Ovary (tissue), 9 donors: ENCODE measurements around the gene TBC1D14. TPM values are rescaled to one million over a fixed set of nuclear protein-coding genes. Genes with fewer than 3 reads are reported as not detected.
"Not testable (repeated sequence)": the region's sequence is repeated elsewhere in the genome, so short reads cannot be mapped to it uniquely, and the experiment has no call there.

Source experiments
- DNase-seq, 5 donors: peaks; one replicate each; pipeline ENCODE4 v3.0.0-alpha.2; 2019 to 2020
- H3K27ac ChIP-seq, 2 donors: fragments of 200-600 bp; one replicate each; pipeline versions ENCODE4 v1.5.1 to v1.8.0; 2019 to 2022
- H3K27me3 ChIP-seq: fragments of 200-600 bp; one replicate; pipeline ENCODE4 v1.8.0; 2022
- H3K36me3 ChIP-seq: fragments of 200-600 bp; sonication (generic); one replicate; pipeline ENCODE4 v1.5.1; 2019
- H3K4me1 ChIP-seq: one replicate; pipeline ENCODE4 v1.8.1; 2013; ENCODE audit warnings: mild to moderate bottlenecking, moderate library complexity; ENCODE audit not compliant: insufficient read depth
- H3K4me3 ChIP-seq: fragments of 200-600 bp; sonication (generic); one replicate; pipeline ENCODE4 v1.5.1; 2017
- H3K9me3 ChIP-seq, 2 donors: fragments of 200-600 bp in 1 of 2; sonication (generic) in 1 of 2; one replicate each; pipeline versions ENCODE4 v1.5.1 to v1.8.1; 2013 to 2019; ENCODE audit warnings: mild to moderate bottlenecking in 1 of 2, moderate library complexity in 1 of 2
- EP300 ChIP-seq: sonication (generic); formaldehyde crosslinking; IDR thresholded peaks from one replicate; pipeline ENCODE4 v1.6.1; 2017; ENCODE audit warnings: antibody characterized with exemption
- POLR2A ChIP-seq: fragments of 450-650 bp; IDR thresholded peaks from one replicate; pipeline ENCODE4 v1.6.1; 2017; ENCODE audit warnings: antibody characterized with exemption, mild to moderate bottlenecking, moderate library complexity
- WGBS, 3 donors: extraction: QIAGEN DNeasy Blood & Tissue Kit in 1 of 3; methylation state at CpG; one replicate each; pipeline versions ENCODE4 v1.1.5 to v1.1.7; 2013 to 2017; 5-methylcytosine and 5-hydroxymethylcytosine counted together
- intact Hi-C, 4 donors: fragments of 100-400 bp; cut with DNase I; formaldehyde crosslinking; loops; one replicate each; pipeline versions ENCODE4 v1.11.0 to v1.15.1; 2022 to 2023
- polyA plus RNA-seq, 2 donors: library from polyadenylated mRNA; stranded (reverse); fragments of 200-250 nt in 1 of 2; fragments of 350-450 nt in 1 of 2; fragmentation: Illumina TruSeq in 1 of 2; extraction: RNeasy Lipid Tissue Mini Kit (QIAGEN cat#74804) in 1 of 2; gene quantifications; one replicate each; pipeline ENCODE4 v1.2.3, GENCODE V29; 2013 to 2014
- total RNA-seq, 7 donors: library from RNA; depleted of rRNA in 2 of 7; stranded (reverse); fragments of >200 nt in 2 of 7; fragmentation: NEBNext Ultra II Directional in 3 of 7; extraction: Animal tissue kit (Norgen Biotek cat#: 25700) in 3 of 7; gene quantifications; one replicate each; pipeline versions ENCODE4 v1.1.0 to v1.2.4, GENCODE V29; 2016 to 2023
- TF ChIP-seq, protein P1 (sequence below), 3 donors: fragments of 450-650 bp in 2 of 3; fragments of 200-600 bp in 1 of 3; IDR thresholded peaks; one replicate each; pipeline versions ENCODE4 v1.5.1 to v1.8.0; 2016 to 2022; ENCODE audit warnings: antibody characterized with exemption in 3 of 3, mild to moderate bottlenecking in 1 of 3
- donor health status: DM: no; HTN: no; CAD: no; lungs with moderate emphysema.
- donor health status: DM: no; HTN: no; CAD: no.
- donor health status: Bipolar disorder and iron deficiency.
- donor health status: DM: yes; HTN: yes; CAD: no.
- donor health status: DM: no; HTN: no; CAD: no.
- donor health status: DM: yes; HTN: yes; CAD: no.

The TBC1D14 gene
- total and polyA plus RNA-seq, 9 donors: 19.9 to 40.0 (median 34.4) TPM

DNA sequence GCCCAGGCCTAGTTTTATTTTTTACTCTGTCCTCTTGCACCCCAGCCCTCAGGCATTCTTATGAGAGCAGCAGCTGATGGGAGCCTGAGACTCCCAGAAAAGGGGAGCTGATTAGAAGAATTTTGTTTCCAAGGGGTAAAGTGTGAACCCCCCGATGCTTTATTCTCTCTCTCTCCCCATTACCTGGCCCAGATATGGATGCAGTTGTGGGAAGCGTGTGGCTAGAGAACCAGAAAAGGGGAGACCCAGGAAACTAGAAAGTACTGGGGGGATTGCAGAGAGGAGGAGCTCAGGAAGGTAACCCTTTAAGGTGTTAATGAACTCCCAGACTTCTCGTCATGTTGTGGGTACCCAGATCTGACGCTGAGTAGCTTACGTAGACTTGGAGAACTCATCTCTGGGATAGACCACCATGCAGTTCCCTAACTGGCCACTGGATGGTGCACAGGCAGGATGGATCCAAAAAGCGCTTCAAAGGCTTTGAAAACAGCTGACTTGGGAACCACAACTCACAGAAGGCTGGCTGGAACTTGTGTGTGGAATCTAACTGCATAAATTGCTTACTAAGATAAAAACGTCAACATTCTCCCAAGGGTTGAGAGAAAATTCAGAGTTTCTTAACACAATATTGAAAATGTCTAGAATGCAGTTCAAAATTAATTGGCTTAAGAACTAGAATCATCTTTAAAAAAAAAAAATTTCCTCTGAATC lies 64.7 kb downstream of the TBC1D14 start:
- no peak overlapping the region for H3K27ac ChIP-seq
- no peaks in the 10 kb centered on the region for H3K27me3 ChIP-seq
- H3K4me1 ChIP-seq: no peaks in the 10 kb centered on the region
- no peaks in the 10 kb centered on the region for H3K36me3 ChIP-seq
- H3K4me3 ChIP-seq: no peak overlapping the region
- 26 to 28% (median 26%) methylated on average over 7 of the region's 7 CpGs for WGBS, 3 donors
- peak; percentile 81 to 88 (median 87) for DNase-seq
- intact Hi-C loops: no loop called here
- TF ChIP-seq, protein P1, sequence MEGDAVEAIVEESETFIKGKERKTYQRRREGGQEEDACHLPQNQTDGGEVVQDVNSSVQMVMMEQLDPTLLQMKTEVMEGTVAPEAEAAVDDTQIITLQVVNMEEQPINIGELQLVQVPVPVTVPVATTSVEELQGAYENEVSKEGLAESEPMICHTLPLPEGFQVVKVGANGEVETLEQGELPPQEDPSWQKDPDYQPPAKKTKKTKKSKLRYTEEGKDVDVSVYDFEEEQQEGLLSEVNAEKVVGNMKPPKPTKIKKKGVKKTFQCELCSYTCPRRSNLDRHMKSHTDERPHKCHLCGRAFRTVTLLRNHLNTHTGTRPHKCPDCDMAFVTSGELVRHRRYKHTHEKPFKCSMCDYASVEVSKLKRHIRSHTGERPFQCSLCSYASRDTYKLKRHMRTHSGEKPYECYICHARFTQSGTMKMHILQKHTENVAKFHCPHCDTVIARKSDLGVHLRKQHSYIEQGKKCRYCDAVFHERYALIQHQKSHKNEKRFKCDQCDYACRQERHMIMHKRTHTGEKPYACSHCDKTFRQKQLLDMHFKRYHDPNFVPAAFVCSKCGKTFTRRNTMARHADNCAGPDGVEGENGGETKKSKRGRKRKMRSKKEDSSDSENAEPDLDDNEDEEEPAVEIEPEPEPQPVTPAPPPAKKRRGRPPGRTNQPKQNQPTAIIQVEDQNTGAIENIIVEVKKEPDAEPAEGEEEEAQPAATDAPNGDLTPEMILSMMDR (IDR thresholded peaks at IDR 0.05): peak; percentile 87 to 94 (median 94)
- TF ChIP-seq EP300: no peak
- no peaks in the 10 kb centered on the region for H3K9me3 ChIP-seq

DNA sequence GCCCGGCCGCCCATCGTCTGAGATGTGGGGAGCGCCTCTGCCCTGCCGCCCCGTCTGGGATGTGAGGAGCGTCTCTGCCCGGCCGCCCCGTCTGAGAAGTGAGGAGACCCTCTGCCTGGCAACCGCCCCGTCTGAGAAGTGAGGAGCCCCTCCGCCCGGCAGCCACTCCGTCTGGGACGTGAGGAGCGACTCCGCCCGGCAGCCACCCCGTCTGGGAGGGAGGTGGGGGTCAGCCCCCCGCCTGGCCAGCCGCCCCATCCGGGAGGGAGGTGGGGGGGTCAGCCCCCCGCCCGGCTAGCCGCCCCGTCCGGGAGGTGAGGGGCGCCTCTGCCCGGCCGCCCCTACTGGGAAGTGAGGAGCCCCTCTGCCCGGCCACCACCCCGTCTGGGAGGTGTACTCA lies 68.2 kb downstream of the TBC1D14 start:
- intact Hi-C loops, H3K27me3 ChIP-seq: not testable (repeated sequence)

DNA sequence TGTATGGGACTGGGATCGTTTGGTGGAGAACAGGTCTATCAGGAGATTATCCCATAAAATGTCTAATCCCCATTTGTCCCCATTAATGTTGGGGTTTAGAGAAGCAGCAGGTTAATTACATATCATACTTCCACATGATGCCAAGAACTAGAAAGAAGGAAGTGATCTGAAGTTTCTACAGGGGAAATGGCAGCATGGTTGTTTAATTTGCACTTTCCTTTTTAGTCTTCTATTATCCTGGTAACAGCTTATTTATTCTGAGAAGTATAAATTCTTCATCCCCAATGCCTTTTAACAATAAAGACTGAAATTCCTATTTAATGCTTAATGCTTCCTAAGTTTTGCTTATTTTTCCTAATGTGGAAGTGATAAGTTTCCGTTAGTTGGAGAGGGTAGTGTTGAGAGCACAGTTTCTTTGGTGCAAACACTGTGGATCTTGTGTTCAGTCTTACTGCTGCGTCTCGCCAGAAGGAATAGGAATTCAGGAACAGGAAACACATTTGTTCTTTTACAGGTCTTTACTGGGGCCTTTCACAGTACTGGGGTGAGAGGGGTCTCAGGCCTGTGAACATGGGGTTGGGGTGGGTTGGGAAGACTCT lies 74.0 kb downstream of the TBC1D14 start:
- Histone ChIP-seq H3K36me3 (no peaks in the 10 kb centered on the region), H3K4me3 (no peak overlapping the region), H3K4me1 (peaks cover 5% of the 10 kb centered on the region), H3K9me3 (no peaks in the 10 kb centered on the region), H3K27ac (no peak overlapping the region), H3K27me3 (no peaks in the 10 kb centered on the region)
- 84 to 87% (median 85%) methylated on average over 4 of the region's 4 CpGs for whole genome bisulfite sequencing, 3 donors
- TF ChIP-seq POLR2A (no peak), EP300 (no peak)
- TF ChIP-seq, protein P1 (IDR thresholded peaks at IDR 0.05): no peak
- intact Hi-C loops: loop anchor here in 1 of 4 donors (10.0 kb wide), 1 partner anchor 61 kb away; the partner anchor contains the start of gene TADA2B
- no peak for DNase-seq

More for the DNA sequence above, 68.2 kb downstream of the TBC1D14 start:
- not testable (repeated sequence) for DNase-seq, H3K27ac ChIP-seq, H3K4me1 ChIP-seq, H3K4me3 ChIP-seq, H3K36me3 ChIP-seq, H3K9me3 ChIP-seq
- 90 to 95% (median 94%) methylated on average over 9 to 23 of the region's 33 CpGs for WGBS, 3 donors

DNA sequence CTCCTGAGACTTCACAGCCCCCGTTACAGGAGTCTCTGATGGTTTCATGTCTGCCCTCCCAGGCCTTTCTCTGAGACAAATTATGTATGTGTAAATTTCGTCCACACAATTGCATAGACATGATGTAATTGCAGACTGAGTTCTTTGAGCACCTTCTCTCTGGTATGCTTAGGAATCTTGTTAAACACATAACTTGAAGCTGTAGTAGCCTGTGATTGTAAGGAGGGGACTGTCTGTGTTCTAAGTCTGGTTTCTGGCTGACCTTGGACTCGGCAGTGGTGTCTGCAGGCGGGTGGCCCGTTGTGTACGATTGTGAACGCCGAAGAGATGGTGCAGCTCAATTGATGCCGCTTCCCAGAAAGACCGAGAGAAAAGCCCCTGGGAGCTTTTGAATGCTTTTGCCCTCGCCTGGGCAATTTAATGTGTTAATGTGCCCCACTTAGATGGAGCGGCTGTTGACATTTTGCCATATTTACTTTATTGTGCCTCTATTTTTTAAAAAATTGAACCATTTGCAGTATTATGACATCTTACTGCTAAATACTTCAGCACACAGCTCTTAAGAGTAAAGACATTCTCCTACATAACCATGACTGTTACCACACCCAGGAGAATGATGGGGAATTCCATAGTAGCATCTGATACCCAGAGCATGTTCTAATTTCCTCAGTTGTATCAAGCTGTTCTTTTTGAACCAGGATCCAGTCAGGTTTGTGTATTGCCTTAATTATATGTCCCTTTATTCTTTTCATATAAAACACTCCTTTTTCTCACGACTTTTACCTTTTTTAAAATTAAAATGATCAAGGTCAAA lies 75.2 kb downstream of the TBC1D14 start:
- no peak overlapping the region for H3K27ac ChIP-seq
- peaks cover 7% of the 10 kb centered on the region for H3K4me1 ChIP-seq
- intact Hi-C loops: loop anchor here in 2 of 4 donors (5.0 to 10.0 kb wide), 2 partner anchors 60 to 68 kb away; partner anchors contain the start of gene TADA2B (in 1 of the 2)
- no peaks in the 10 kb centered on the region for H3K36me3 ChIP-seq
- 52 to 78% (median 67%) methylated on average over 13 of the region's 13 CpGs for WGBS, 3 donors
- H3K9me3 ChIP-seq: no peaks in the 10 kb centered on the region
- DNase-seq: no peak
- no peak overlapping the region for H3K4me3 ChIP-seq
- TF ChIP-seq POLR2A: no peak
- TF ChIP-seq EP300: no peak
- TF ChIP-seq, protein P1 (IDR thresholded peaks at IDR 0.05): no peak
- H3K27me3 ChIP-seq: no peaks in the 10 kb centered on the region
